ENCODE data around the gene APCDD1L. TPM values are rescaled to one million over a fixed set of nuclear protein-coding genes. Genes with fewer than 3 reads are reported as not detected.

Gene APCDD1L
- 10 to 100 TPM in 3 of 10 donors, 1 to 10 TPM in 7; 6.1 to 13.9 (median 8.7) TPM for polyA plus RNA-seq (ENCODE audit: insufficient read length in 10 of 10)
- long read RNA-seq, donor 1, partial matches to known transcripts, result 0 of 3 reads
- long read RNA-seq, donor 1, other reads (novel, unspliced or antisense), result 0 of 3 reads
- long read RNA-seq, donor 2, partial matches to known transcripts, result 0 of 3 reads
- long read RNA-seq, donor 2, other reads (novel, unspliced or antisense), result 0 of 3 reads
- long read RNA-seq, donor 3, result 0 reads
- long read RNA-seq, donor 4, partial matches to known transcripts, result 0 of 4 reads
- long read RNA-seq, donor 4, other reads (novel, unspliced or antisense), result 0 of 4 reads
- long read RNA-seq, donor 5, transcript APCDD1L-201 (4 exons, 3,426 nt), result major isoform, 6 of 6 reads
- long read RNA-seq, donor 5, partial matches to known transcripts, result 0 of 6 reads
- long read RNA-seq, donor 5, other reads (novel, unspliced or antisense), result 0 of 6 reads
- long read RNA-seq, donor 6, partial matches to known transcripts, result 0 of 2 reads
- long read RNA-seq, donor 6, other reads (novel, unspliced or antisense), result 0 of 2 reads
- long read RNA-seq, donor 7, partial matches to known transcripts, result 0 of 3 reads
- long read RNA-seq, donor 7, other reads (novel, unspliced or antisense), result 0 of 3 reads
- long read RNA-seq, donor 8, partial matches to known transcripts, result 0 of 2 reads
- long read RNA-seq, donor 8, other reads (novel, unspliced or antisense), result 0 of 2 reads
- long read RNA-seq, donor 9, result 0 reads

- DNase-seq, result peak in 2 of 3 donors; percentile 49 to 69
These were observed at the start of gene APCDD1L for GRCh38 chr20:58515233-58516212. APCDD1L (minus strand) TSS chr20:58515399; CDS start chr20:58514707, 692 bp downstream.

- DNase-seq, result no peak
These were observed 44.1 kb upstream of the APCDD1L start for GRCh38 chr20:58559368-58559729.

- DNase-seq, result no peak
These were observed 43.5 kb upstream of the APCDD1L start for GRCh38 chr20:58558486-58559367.

- DNase-seq, result no peak
These were observed 42.6 kb upstream of the APCDD1L start for GRCh38 chr20:58557733-58558342.

- DNase-seq, result no peak
These were observed 41.8 kb upstream of the APCDD1L start for GRCh38 chr20:58556961-58557360.

- DNase-seq, result no peak
These were observed 40.0 kb upstream of the APCDD1L start for GRCh38 chr20:58555078-58555765.

GRCh38 chr20:58554541-58554940, 39.3 kb upstream of the APCDD1L start:
- DNase-seq, result no peak

- DNase-seq, result peak; percentile 60 to 92 (median 82)
These were observed 38.6 kb upstream of the APCDD1L start for GRCh38 chr20:58553841-58554240.

GRCh38 chr20:58553166-58553696, 38.0 kb upstream of the APCDD1L start:
- no peak for DNase-seq

GRCh38 chr20:58552366-58552934, 37.3 kb upstream of the APCDD1L start:
- no peak for DNase-seq

GRCh38 chr20:58551631-58552030, 36.4 kb upstream of the APCDD1L start:
- DNase-seq, result no peak

GRCh38 chr20:58550275-58551059, 35.3 kb upstream of the APCDD1L start:
- no peak for DNase-seq

- DNase-seq, result no peak
These were observed 34.3 kb upstream of the APCDD1L start for GRCh38 chr20:58549231-58550209.

GRCh38 chr20:58547623-58548475, 32.6 kb upstream of the APCDD1L start:
- no peak for DNase-seq

GRCh38 chr20:58546756-58547622, 31.8 kb upstream of the APCDD1L start:
- no peak for DNase-seq
